GM18507 (cell line): Measurements from ENCODE around the gene TNFRSF14.

Experiments
- DNase-seq: peaks from one replicate; pipeline ENCODE4 v3.0.0; 2011; ENCODE audit warnings: low read depth; ENCODE audit not compliant: insufficient read length; ENCODE audit errors: extremely low spot score
- FAIRE-seq: peaks from 2 replicates; lab custom pipeline; 2011; peaks lifted over from hg19 to GRCh38; lab: Jason Lieb, UNC

Gene TNFRSF14

GRCh38 chr1:2593251-2593878 lies 37.2 kb downstream of the TNFRSF14 start:
- no peak for FAIRE-seq
- no peak for DNase-seq

- DNase-seq (no peak), FAIRE-seq (no peak)
Measured at GRCh38 chr1:2594001-2594640, 38.0 kb downstream of the TNFRSF14 start.

- DNase-seq = no peak
- FAIRE-seq = no peak
Measured at GRCh38 chr1:2594641-2595131, 38.5 kb downstream of the TNFRSF14 start.

- DNase-seq (no peak), FAIRE-seq (no peak)
Measured at GRCh38 chr1:2595261-2595811, 39.2 kb downstream of the TNFRSF14 start.

GRCh38 chr1:2595812-2596529 lies 39.8 kb downstream of the TNFRSF14 start:
- DNase-seq = no peak
- no peak for FAIRE-seq

- DNase-seq (no peak), FAIRE-seq (no peak)
Measured at GRCh38 chr1:2596530-2597333, 40.6 kb downstream of the TNFRSF14 start.

- no peak for FAIRE-seq
- DNase-seq = no peak
Measured at GRCh38 chr1:2597441-2598328, 41.5 kb downstream of the TNFRSF14 start.

- no peak for FAIRE-seq
Measured at GRCh38 chr1:2598329-2598931, 42.3 kb downstream of the TNFRSF14 start.

GRCh38 chr1:2601721-2602303 lies 45.6 kb downstream of the TNFRSF14 start:
- DNase-seq = no peak
- no peak for FAIRE-seq

More at GRCh38 chr1:2598329-2598931, 42.3 kb downstream of the TNFRSF14 start:
- no peak for DNase-seq

- FAIRE-seq (no peak), DNase-seq (no peak)
Measured at GRCh38 chr1:2602311-2602835, 46.2 kb downstream of the TNFRSF14 start.

- FAIRE-seq = no peak
Measured at GRCh38 chr1:2602866-2603520, 46.8 kb downstream of the TNFRSF14 start.

GRCh38 chr1:2603521-2604155 lies 47.5 kb downstream of the TNFRSF14 start:
- DNase-seq (no peak), FAIRE-seq (no peak)

More at GRCh38 chr1:2602866-2603520, 46.8 kb downstream of the TNFRSF14 start:
- no peak for DNase-seq

GRCh38 chr1:2604156-2604843 lies 48.1 kb downstream of the TNFRSF14 start:
- FAIRE-seq = no peak

GRCh38 chr1:2604844-2605508 lies 48.8 kb downstream of the TNFRSF14 start:
- FAIRE-seq = no peak
- DNase-seq = no peak

More at GRCh38 chr1:2604156-2604843, 48.1 kb downstream of the TNFRSF14 start:
- no peak for DNase-seq
